Endometrial microvascular endothelial cells (primary cell): ENCODE results near the gene CCDC174. TPM values are rescaled to one million over a fixed set of nuclear protein-coding genes. Genes with fewer than 3 reads are reported as not detected.

Experiments used
- in situ Hi-C: cut with HindIII; loops from 2 replicates; pipeline ENCODE4 v1.10.0; 2017; ENCODE audit warnings: low sequenced_read_pairs, low pct_unique_long_range_greater_than_20kb; ENCODE audit errors: inconsistent ontology term
- total RNA-seq: library from RNA; depleted of rRNA; stranded (reverse); fragments of >200 nt; gene quantifications from one replicate; pipeline ENCODE4 v1.2.3, GENCODE V29; 2015; ENCODE audit errors: inconsistent ontology term

Gene CCDC174
- total RNA-seq, 1 donor from 2014 or later, result 5.5 TPM

- in situ Hi-C loops, result no loop called here
These were observed 29.2 kb upstream of the CCDC174 start for GRCh38 chr3:14622368-14622767.

- in situ Hi-C loops, result no loop called here
These were observed 28.0 kb upstream of the CCDC174 start for GRCh38 chr3:14623569-14624051.

- in situ Hi-C loops, result no loop called here
These were observed 27.1 kb upstream of the CCDC174 start for GRCh38 chr3:14624498-14624897.

- in situ Hi-C loops, result no loop called here
These were observed 26.1 kb upstream of the CCDC174 start for GRCh38 chr3:14625443-14625842.

- in situ Hi-C loops, result no loop called here
These were observed 23.7 kb upstream of the CCDC174 start for GRCh38 chr3:14627815-14628214.

GRCh38 chr3:14628406-14628805 lies 23.2 kb upstream of the CCDC174 start:
- in situ Hi-C loops, result no loop called here

GRCh38 chr3:14630404-14631100 lies 21.0 kb upstream of the CCDC174 start:
- in situ Hi-C loops, result no loop called here

GRCh38 chr3:14631101-14631497 lies 20.5 kb upstream of the CCDC174 start:
- in situ Hi-C loops, result no loop called here

GRCh38 chr3:14631687-14632441 lies 19.7 kb upstream of the CCDC174 start:
- in situ Hi-C loops, result no loop called here

- in situ Hi-C loops, result no loop called here
These were observed 19.1 kb upstream of the CCDC174 start for GRCh38 chr3:14632442-14632930.

- in situ Hi-C loops, result no loop called here
These were observed 18.1 kb upstream of the CCDC174 start for GRCh38 chr3:14633417-14633816.

- in situ Hi-C loops, result no loop called here
These were observed 17.6 kb upstream of the CCDC174 start for GRCh38 chr3:14633819-14634424.

GRCh38 chr3:14634763-14635400 lies 16.7 kb upstream of the CCDC174 start:
- in situ Hi-C loops, result no loop called here

GRCh38 chr3:14636496-14637087 lies 15.0 kb upstream of the CCDC174 start:
- in situ Hi-C loops, result no loop called here

GRCh38 chr3:14640157-14640562 lies 11.4 kb upstream of the CCDC174 start:
- in situ Hi-C loops, result no loop called here

- in situ Hi-C loops, result no loop called here
These were observed 10.8 kb upstream of the CCDC174 start for GRCh38 chr3:14640734-14641133.

GRCh38 chr3:14641346-14641745 lies 10.2 kb upstream of the CCDC174 start:
- in situ Hi-C loops, result no loop called here

- in situ Hi-C loops, result no loop called here
These were observed 6.1 kb upstream of the CCDC174 start for GRCh38 chr3:14645453-14645852.

GRCh38 chr3:14646131-14646573 lies 5.4 kb upstream of the CCDC174 start:
- in situ Hi-C loops, result no loop called here
